ENCODE data around the gene KBTBD12. TPM values are rescaled to one million over a fixed set of nuclear protein-coding genes. Genes with fewer than 3 reads are reported as not detected.

The KBTBD12 gene
- total RNA-seq, 4 donors from 2014 or later = 16.0 to 28.7 (median 22.1) TPM

- in situ Hi-C loops (cut with MboI; ENCODE audit: low sequenced_read_pairs in 4 of 4) (loop anchor here in 3 of 4 donors (10.0 to 25.0 kb wide), 3 partner anchors 305 to 323 kb away; partner anchors contain the start of gene ABTB1 (in 1 of the 3)), intact Hi-C loops (cut with DNase I; ENCODE audit: low total_unique reads) (no loop called here)
- peaks cover 0 to 8% of the 10 kb centered on the region in 2 donors for H3K4me1 ChIP-seq
- ATAC-seq = no peak
- no peak overlapping the region for H3K4me3 ChIP-seq
- no peaks in the 10 kb centered on the region for H3K9me3 ChIP-seq
- H3K36me3 ChIP-seq = no peaks in the 10 kb centered on the region
- no peak overlapping the region for H3K27ac ChIP-seq
- no peaks in the 10 kb centered on the region for H3K27me3 ChIP-seq
- no peak for TF ChIP-seq CTCF (IDR thresholded peaks at IDR 0.05 in 4 of 5, conservative IDR thresholded peaks at IDR 0.05 in 1 of 5)
- no peak for TF ChIP-seq POLR2A (IDR thresholded peaks at IDR 0.05)
- DNase-seq = no peak
Observed at GRCh38 chr3:127967316-127967715, 52.3 kb downstream of the KBTBD12 start.

- no peaks in the 10 kb centered on the region for H3K4me1 ChIP-seq
- no peaks in the 10 kb centered on the region for H3K9me3 ChIP-seq
- in situ Hi-C loops (cut with MboI; ENCODE audit: low sequenced_read_pairs in 4 of 4) = loop anchor here in 2 of 4 donors (10.0 to 25.0 kb wide), 2 partner anchors 309 to 326 kb away; partner anchors contain the start of gene ABTB1 (in 1 of the 2)
- H3K4me3 ChIP-seq = no peak overlapping the region
- no peak overlapping the region for H3K27ac ChIP-seq
- DNase-seq (no peak), ATAC-seq (peak; percentile 62 to 91)
- no peaks in the 10 kb centered on the region for H3K36me3 ChIP-seq
- H3K27me3 ChIP-seq = no peaks in the 10 kb centered on the region
- intact Hi-C loops (cut with DNase I; ENCODE audit: low total_unique reads) = loop anchor here (1.0 to 10.0 kb wide), 3 partner anchors 139 to 396 kb away; no protein-coding TSS in a partner anchor
- TF ChIP-seq POLR2A (IDR thresholded peaks at IDR 0.05) (no peak), CTCF (IDR thresholded peaks at IDR 0.05 in 4 of 5, conservative IDR thresholded peaks at IDR 0.05 in 1 of 5) (peak; percentile 44 to 76 (median 63))
Observed at GRCh38 chr3:127970966-127971592, 56.0 kb downstream of the KBTBD12 start.

- Histone ChIP-seq H3K4me3 (no peak overlapping the region), H3K27me3 (no peaks in the 10 kb centered on the region), H3K4me1 (no peaks in the 10 kb centered on the region), H3K27ac (no peak overlapping the region), H3K36me3 (no peaks in the 10 kb centered on the region), H3K9me3 (no peaks in the 10 kb centered on the region)
- TF ChIP-seq POLR2A (IDR thresholded peaks at IDR 0.05) = no peak
- TF ChIP-seq CTCF (IDR thresholded peaks at IDR 0.05 in 4 of 5, conservative IDR thresholded peaks at IDR 0.05 in 1 of 5) = no peak
- intact Hi-C loops (cut with DNase I; ENCODE audit: low total_unique reads) (loop anchor here (5.0 to 10.0 kb wide), 2 partner anchors 142 to 399 kb away; no protein-coding TSS in a partner anchor), in situ Hi-C loops (cut with MboI; ENCODE audit: low sequenced_read_pairs in 4 of 4) (loop anchor here in 2 of 4 donors (10.0 to 25.0 kb wide), 2 partner anchors 312 to 329 kb away; partner anchors contain the start of gene ABTB1 (in 1 of the 2))
- ATAC-seq (no peak), DNase-seq (no peak)
Observed at GRCh38 chr3:127974226-127974625, 59.2 kb downstream of the KBTBD12 start.

- intact Hi-C loops (cut with DNase I; ENCODE audit: low total_unique reads) (loop anchor here (10.0 kb wide), 1 partner anchor 401 kb away; no protein-coding TSS in a partner anchor), in situ Hi-C loops (cut with MboI; ENCODE audit: low sequenced_read_pairs in 4 of 4) (loop anchor here in 1 of 4 donors (10.0 kb wide), 1 partner anchor 331 kb away; no protein-coding TSS in a partner anchor)
- TF ChIP-seq POLR2A (IDR thresholded peaks at IDR 0.05) (no peak), CTCF (IDR thresholded peaks at IDR 0.05 in 4 of 5, conservative IDR thresholded peaks at IDR 0.05 in 1 of 5) (no peak)
- Histone ChIP-seq H3K9me3 (no peaks in the 10 kb centered on the region), H3K27me3 (no peaks in the 10 kb centered on the region), H3K4me1 (no peaks in the 10 kb centered on the region), H3K4me3 (no peak overlapping the region), H3K36me3 (no peaks in the 10 kb centered on the region), H3K27ac (no peak overlapping the region)
- DNase-seq = no peak
- no peak for ATAC-seq
Observed at GRCh38 chr3:127975153-127976029, 60.4 kb downstream of the KBTBD12 start.

All from gastrocnemius medialis (tissue), 4 donors.